Measurements from ENCODE around the gene MAN1A1.

Gene MAN1A1

GRCh38 chr6:119226089-119226488 lies 123.5 kb downstream of the MAN1A1 start:
- DNase-seq = no peak

- DNase-seq = no peak
Measured at GRCh38 chr6:119224095-119224701, 125.4 kb downstream of the MAN1A1 start.

- no peak for DNase-seq
Measured at GRCh38 chr6:119220452-119220851, 129.1 kb downstream of the MAN1A1 start.

- no peak for DNase-seq
Measured at GRCh38 chr6:119218548-119218947, 131.0 kb downstream of the MAN1A1 start.

- no peak for DNase-seq
Measured at GRCh38 chr6:119215885-119216590, 133.5 kb downstream of the MAN1A1 start.

- DNase-seq = no peak
Measured at GRCh38 chr6:119215309-119215708, 134.3 kb downstream of the MAN1A1 start.

GRCh38 chr6:119210596-119210995 lies 139.0 kb downstream of the MAN1A1 start:
- DNase-seq = no peak

- DNase-seq = no peak
Measured at GRCh38 chr6:119209452-119210205, 139.9 kb downstream of the MAN1A1 start.

GRCh38 chr6:119207971-119208725 lies 141.4 kb downstream of the MAN1A1 start:
- no peak for DNase-seq

- no peak for DNase-seq
Measured at GRCh38 chr6:119207327-119207726, 142.2 kb downstream of the MAN1A1 start.

GRCh38 chr6:119205911-119206618 lies 143.5 kb downstream of the MAN1A1 start:
- peak in 2 of 3 donors; percentile 12 to 25 for DNase-seq

GRCh38 chr6:119204719-119205118 lies 144.8 kb downstream of the MAN1A1 start:
- no peak for DNase-seq

GRCh38 chr6:119201480-119201879 lies 148.1 kb downstream of the MAN1A1 start:
- no peak for DNase-seq

GRCh38 chr6:119200512-119201175 lies 148.9 kb downstream of the MAN1A1 start:
- DNase-seq = no peak

- no peak for DNase-seq
Measured at GRCh38 chr6:119197271-119197670, 152.3 kb downstream of the MAN1A1 start.

- DNase-seq = no peak
Measured at GRCh38 chr6:119196715-119197114, 152.8 kb downstream of the MAN1A1 start.

GRCh38 chr6:119195848-119196247 lies 153.7 kb downstream of the MAN1A1 start:
- no peak for DNase-seq

GRCh38 chr6:119195204-119195603 lies 154.4 kb downstream of the MAN1A1 start:
- DNase-seq = no peak

GRCh38 chr6:119193707-119194106 lies 155.9 kb downstream of the MAN1A1 start:
- DNase-seq = no peak

- DNase-seq = no peak
Measured at GRCh38 chr6:119192200-119192599, 157.4 kb downstream of the MAN1A1 start.

- DNase-seq = no peak
Measured at GRCh38 chr6:119190176-119190575, 159.4 kb downstream of the MAN1A1 start.

- DNase-seq = no peak
Measured at GRCh38 chr6:119189498-119189897, 160.1 kb downstream of the MAN1A1 start.

All from suppressor macrophage treated with lipopolysaccharide for 1 hour (primary cell).